Stimulated activated CD8-positive, alpha-beta memory T cell treated with anti-CD3 and anti-CD28 coated beads, Interleukin-12 subunit alpha, Interleukin-12 subunit beta, amount 100 ng/mL, for 4 hours (primary cell): ENCODE data around the gene WDFY3.
"Not testable (repeated sequence)": the region's sequence is repeated elsewhere in the genome, so short reads cannot be mapped to it uniquely, and the experiment has no call there.

Experiments used
- DNase-seq: peaks from one replicate; pipeline ENCODE4 v3.0.0-alpha.2; 2020; ENCODE audit warnings: low read depth

The WDFY3 gene

DNA sequence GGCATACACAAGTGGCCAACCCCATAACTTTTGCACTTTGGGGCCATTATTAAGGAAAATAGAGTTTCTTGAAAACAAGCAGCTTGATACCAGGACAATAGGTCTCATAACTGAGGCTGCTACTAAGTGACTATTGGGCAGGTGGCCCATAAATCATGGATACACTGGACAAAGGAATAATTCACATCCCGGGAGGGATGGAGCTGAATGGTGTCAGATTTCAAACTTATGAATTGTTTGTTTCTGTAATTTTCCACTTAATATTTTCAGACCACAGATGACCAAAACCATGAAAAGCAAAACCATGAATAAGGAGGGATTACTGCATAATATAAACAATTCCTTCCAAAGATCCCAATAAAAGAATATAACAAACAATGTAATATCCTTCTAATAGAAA, 114.4 kb downstream of the WDFY3 start:
- DNase-seq = no peak

DNA sequence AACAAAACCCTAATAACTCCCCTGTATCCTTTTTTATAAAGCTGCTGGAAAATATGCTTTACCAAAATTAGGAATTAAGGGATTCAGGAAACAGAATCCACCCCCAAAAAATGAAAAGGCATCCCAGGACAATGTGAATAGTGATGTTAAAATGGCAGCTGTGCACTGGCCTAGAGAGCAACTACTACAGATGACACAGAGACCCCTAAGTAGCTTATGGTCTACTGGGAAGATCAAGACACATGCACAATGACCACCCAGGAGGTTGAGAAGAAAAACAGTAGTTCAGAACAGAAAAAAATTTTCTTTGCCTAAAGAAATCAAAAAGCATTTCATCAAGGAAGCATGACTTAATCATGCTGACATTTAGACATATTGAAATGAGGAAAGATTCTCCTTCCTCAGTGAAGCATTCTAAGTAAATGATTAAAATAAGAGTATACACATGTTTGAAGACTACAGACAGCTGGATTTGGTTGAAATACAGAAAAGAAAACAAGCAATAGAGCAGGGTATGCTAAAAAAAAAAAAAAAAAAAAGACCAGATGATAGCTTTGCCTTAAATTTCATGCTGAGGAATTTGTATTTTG, 117.3 kb downstream of the WDFY3 start:
- no peak for DNase-seq

DNA sequence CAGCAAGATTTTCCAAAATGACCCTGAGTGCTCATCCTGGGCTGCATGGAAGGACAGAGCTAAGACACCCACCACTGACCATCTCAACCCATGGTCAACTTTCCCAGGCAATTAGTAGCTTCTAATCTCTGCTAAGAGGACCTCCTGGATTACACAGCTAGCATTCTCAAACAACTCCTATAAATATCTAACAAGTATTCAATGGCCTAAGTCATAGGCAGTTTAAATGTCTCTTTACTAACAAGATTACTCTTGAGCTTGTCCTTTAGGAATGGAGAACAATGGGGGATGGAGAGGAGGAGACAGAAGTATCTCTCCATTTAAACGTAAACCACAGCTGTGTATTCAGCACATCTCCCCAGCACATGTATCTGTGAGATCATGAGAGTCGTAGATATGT, 118.1 kb downstream of the WDFY3 start:
- no peak for DNase-seq

DNA sequence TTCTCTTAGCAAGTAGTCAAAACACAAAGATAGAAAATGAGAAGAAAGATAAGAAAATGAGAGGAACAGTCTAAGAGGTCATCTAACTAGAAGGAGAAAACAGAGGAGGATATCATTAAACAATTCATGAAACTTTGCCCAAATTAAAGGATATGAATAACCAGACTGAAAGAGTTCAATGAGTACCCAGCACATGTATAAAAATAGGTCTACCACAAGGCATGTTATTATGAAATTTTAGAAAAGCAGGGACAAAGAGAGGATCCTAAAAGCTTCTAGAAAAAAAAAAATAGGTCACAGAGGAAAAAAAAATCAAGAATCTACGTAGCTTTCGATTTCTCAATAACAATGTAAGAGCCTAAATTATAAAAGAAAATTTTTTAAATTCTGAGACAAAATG, 118.5 kb downstream of the WDFY3 start:
- DNase-seq = no peak

DNA sequence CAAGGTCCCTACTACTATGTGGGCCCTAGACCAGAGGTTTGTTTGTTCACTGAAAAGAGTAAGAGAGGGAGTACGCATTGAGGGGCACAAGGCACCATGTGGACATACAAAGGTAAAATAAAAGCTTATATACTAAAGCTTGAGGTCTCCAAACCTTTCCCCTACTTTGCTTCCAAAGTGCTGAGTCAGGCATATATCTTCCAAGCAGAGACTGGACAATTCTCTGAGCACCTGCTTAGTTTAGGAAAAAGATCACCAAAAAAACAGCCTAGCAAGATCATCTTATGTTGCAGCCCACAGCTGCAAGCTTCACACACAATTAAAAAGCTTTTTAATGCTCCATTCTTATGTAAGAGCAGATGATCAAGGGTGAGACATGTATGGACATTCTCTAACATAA, 119.5 kb downstream of the WDFY3 start:
- no peak for DNase-seq

DNA sequence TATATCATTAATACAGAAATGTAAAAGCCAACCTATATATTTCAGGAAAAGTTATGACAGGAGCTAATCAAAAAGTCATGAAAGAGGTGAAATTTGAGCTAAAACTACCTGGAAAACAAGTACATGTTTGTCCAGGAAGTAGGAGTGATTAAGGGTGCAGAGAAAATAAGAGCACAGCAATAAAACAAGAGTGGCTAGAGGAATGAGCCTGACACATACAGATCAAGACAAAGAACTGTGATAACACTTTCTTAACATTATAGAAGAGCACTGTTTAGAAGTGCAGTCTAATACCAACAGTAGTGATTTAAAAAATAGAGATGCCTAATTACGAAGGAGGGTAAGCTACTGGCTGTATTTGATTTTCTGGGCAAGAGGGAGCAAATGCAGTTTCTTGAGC, 125.1 kb downstream of the WDFY3 start:
- no peak for DNase-seq

DNA sequence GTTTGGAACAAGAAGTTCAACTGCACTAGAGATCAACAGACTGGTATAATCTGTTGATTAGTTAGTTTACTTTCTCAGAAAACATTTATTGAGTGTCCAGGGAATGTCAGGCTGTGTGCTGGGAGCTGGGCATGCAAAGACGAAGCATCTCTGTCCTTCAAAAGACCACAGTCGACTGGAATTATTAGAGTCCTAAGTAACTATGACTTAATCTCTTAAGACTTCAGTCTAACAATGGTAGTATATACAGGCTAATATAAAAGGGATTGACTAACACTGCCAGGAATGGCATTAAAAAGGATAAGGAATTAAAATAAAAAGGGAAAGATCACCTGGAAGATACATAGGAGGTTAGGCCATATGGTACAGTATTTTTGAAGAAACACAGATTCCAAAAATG, 128.7 kb downstream of the WDFY3 start:
- no peak for DNase-seq

DNA sequence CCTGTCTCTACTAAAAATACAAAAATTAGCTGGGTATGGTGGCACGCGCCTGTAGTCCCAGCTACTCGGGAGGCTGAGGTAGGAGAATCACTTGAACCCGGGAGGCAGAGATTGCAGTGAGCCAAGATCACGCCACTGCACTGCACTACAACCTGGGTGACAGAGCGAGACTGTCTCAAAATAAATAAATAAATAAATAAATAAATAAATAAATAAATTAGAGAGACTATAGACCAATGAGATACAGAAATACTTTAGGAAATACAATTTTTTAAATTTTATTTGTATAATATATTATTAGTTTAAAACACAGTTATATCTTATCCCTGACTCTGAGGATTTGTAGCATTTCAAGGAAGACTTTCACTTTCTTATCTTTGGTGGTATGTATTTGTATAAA, 136.9 kb downstream of the WDFY3 start:
- not testable (repeated sequence) for DNase-seq

DNA sequence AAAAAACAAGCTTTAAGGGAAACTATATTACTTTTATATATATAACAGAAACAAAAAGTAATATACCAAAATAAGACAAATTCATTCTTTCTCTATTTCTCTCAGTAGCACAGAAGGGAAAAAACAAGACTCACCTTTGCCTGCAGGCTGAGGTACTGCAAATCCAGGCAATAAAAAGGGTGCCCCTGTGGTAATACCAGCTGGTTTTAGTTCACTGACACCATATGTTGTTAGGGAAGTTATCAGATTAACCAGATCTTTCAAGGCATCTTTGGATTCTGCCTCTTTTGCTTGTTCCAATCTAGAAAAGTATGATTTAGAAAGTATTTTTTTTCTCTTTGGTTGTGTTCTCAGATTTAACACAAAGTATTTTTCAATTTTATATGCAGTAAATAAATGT, 139.8 kb downstream of the WDFY3 start:
- DNase-seq = no peak

DNA sequence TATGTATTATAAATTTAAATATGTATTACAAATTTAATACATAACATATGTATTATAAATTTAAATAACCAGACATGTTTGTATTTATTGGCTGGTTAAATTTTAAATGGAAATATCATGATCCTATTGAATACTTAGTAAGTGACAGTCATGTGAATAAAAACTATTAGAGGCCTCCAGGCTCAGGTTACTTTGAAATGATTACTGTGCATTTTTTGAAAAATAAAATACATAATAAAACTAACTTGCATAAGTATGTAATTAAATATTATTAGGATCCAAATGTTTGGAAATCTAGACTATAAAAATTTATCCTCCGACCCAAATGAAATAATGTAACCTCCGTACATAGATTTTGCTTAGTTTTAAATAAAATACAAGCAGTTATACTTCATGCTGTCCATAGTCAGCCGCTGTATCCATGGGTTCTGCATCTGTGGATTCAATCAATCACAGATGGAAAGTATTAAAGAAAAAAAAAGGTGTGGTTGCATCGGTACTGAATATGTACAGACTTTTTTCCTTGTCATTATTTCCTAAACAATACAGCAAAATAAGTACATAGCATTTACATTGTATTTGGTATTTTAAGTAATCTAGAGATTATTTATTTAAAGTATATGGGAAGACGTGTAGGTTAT, 140.7 kb downstream of the WDFY3 start:
- no peak for DNase-seq

DNA sequence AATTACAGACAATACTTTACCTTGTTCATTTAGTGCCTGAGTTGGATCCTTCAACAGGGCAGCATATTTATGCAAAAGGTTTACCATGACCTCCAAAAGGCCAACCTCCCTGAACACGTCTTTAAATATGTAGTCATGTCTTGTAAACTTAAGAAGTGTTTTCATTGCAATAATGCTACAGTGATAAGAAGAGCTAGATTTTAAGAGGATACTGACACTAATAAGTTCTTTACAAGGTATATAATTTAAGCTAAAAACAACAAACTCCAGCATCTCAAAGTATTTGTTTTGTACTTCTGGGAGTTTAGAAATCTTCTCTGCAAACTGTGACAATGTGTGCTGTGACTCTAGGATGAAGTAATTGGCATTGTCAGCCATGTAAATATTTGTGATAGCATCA, 145.4 kb downstream of the WDFY3 start:
- no peak for DNase-seq

DNA sequence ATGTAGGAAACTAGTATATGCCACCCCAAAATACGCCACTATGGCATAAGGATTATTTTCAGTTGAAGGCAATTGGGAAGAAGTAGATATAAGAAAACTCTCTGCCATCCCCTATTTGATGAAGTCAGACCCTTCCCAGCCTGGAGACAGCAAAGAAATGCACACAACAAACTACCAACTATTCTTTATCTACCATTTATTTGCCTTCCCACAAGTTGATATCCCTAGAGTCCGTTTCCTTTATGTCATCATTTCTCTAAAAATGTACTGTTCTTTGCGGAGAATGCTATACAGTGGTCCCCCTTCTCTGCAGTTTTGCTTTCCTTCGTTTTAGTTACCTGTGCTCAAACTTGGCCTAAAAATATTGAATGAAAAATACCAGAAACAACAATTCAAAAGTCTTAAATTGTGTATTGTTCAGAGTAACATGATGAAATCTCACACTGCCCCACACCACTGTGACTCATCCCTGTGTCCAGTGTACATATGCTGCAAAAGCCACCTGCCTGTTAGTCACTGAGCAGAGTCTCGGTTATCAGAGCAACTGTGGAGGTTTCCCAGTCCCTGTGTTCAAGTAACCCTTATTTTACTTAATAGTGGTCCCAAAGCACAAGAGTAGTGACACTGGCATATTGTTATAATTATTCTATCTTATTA, 152.3 kb downstream of the WDFY3 start:
- DNase-seq = no peak

DNA sequence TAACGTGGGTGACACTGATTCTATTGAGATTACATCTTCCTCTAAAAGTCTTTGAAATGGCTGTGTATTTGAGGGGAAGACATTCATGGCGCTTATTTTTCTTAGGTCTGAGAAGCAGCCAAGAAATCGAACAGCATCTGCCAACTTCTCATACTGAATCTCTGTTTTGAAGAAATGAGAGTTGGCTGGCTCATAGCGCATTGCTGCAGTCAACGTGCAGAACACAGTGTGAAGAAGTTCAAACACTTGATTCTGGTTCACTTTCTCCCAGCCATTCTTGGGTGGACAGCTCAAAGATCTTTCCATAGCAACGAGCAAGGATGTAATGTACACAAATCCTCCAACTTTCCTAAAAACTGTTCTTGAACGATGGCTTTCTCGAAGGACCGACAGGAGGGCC, 156.5 kb downstream of the WDFY3 start:
- DNase-seq = no peak

DNA sequence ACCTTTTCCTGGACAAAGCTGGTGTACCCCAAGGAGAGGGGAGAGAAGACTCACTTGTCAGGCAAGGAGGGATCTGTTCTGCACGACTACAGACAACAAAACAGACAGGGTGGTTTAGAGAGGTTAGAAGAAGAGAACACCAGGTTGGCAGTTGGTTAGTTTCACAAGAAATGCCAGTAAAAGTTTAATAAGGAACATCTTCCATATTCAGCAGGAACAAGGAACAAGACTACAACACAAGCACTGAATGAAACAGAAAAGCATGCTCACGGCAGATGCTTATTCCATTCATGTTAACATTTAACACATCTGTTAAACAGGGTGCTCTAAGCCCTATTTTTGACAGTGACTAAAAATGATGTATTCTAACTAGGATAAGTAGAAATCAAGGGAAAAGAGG, 158.2 kb downstream of the WDFY3 start:
- no peak for DNase-seq

DNA sequence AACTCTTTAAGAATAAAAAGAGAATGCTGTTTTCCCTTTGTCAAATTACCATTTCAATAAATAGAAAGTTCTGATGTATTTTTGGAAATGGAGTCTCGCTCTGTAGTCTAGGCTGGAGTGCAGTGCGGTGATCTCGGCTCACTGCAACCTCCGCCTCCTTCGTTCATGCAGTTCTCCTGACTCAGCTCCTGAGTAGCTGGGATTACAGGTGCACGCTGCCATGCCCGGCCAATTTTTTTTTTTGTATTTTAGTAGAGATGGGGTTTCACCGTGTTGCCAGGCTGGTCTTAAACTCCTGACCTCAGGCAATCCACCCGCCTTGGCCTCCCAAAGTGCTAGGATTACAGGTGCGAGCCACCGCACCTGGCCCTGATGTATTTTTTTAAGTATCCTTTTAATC, 159.9 kb downstream of the WDFY3 start:
- not testable (repeated sequence) for DNase-seq

DNA sequence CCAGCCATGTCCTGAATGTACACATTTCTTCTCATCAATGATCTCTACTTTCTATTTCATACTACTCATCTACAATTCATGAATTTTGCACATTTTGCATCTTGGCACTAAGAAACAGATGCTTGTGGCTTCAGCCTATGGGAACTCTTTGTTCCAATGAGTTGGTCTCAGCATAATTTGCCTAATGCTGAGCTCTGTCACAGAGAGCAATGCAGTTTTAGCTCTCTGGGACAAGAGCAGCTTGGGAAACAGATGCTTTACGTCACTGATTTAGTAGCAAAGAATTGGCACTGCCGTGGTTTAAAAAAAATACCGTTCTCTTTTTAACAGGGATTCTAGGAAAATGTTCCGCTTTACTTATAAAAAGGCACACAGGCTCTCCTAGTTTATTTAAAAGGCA, 162.4 kb downstream of the WDFY3 start:
- DNase-seq = no peak

DNA sequence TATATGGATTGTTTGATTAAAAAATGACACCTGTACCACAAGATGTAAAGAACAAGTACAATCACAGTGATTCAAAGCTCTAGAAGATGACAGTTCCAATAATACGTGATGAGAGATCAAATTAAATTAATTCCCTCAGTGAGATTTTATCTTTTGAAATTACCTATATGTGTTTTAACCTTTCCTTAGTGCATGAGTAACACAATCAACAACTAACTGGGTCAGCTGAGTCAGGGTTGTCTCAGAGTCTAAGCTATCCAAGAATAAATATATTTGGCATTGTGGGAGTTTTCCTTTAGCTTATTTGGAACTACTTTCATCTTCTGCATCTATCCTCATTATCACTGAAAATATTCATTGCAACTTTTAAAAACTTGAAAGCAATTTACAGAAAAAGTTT, 162.8 kb downstream of the WDFY3 start:
- DNase-seq = no peak

DNA sequence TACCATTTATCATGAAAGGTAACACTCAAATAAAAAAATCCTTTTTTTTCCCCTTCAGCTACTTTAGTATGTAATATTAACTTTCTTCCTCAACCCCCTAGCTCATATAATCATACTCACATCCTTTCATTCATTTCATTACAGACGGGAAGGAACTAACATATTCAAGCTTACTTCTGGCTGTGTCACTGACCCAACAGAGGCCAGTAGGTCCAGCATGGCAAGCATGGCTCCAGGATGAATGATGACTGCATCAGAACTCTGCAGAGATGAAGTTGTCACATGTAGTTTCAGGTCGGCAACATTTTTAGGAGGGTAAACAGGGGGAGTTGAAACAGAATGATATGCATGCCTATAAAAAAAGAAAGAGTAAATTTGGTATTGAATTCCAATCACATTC, 163.4 kb downstream of the WDFY3 start:
- no peak for DNase-seq

DNA sequence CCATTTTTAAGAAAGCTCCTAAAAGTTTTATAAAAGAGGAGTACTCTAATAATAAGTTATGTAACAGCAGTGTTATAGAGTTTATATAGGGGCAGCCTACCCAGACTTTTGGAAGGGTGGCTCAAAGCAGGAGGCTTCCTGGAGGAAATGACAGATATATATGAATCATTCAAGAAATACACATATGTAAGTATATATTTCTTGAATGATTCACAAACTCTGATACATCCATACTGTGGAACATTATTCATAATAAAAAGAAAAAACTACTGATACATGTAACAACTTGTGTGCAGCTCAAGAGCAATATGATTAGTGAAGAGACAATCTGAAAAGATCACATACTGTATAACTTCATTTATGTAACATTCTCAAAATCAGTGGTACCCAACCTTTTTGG, 166.2 kb downstream of the WDFY3 start:
- DNase-seq = no peak

DNA sequence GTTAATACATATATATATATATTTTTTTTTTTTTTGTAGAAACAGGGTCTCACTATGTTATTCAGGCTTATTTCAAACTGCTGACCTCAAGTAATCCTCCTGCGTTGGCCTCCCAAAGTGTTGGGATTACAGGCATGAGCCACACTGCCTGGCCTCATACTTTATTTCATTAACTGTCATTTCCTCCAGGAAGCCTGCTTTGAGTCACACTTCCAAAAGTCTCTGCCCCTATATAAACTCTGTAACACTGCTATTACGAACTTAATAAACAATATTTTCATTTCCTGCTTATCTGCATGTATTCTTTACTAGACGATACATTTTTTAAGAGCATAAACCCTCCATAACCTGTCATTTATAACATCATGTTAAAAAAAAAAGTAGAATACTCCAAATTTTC, 167.2 kb downstream of the WDFY3 start:
- DNase-seq = no peak

DNA sequence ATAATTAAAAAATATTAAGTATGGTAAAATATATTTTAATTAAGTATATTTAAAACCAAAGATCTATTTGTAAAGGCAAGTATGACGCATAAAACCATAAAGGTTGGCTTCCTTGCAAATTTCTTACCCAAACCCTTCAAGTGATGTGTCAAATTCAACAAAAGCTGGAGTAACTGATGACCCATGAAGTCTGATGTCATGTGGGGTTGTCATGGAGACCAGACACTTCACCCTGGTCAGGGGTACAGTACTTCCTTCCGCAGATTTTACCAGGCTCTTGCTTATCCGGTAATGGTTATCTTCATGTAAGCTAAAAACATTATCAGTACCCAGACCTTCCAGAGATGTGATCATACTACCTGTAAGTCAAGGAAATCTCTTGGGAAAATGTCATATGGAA, 170.1 kb downstream of the WDFY3 start:
- DNase-seq = no peak

DNA sequence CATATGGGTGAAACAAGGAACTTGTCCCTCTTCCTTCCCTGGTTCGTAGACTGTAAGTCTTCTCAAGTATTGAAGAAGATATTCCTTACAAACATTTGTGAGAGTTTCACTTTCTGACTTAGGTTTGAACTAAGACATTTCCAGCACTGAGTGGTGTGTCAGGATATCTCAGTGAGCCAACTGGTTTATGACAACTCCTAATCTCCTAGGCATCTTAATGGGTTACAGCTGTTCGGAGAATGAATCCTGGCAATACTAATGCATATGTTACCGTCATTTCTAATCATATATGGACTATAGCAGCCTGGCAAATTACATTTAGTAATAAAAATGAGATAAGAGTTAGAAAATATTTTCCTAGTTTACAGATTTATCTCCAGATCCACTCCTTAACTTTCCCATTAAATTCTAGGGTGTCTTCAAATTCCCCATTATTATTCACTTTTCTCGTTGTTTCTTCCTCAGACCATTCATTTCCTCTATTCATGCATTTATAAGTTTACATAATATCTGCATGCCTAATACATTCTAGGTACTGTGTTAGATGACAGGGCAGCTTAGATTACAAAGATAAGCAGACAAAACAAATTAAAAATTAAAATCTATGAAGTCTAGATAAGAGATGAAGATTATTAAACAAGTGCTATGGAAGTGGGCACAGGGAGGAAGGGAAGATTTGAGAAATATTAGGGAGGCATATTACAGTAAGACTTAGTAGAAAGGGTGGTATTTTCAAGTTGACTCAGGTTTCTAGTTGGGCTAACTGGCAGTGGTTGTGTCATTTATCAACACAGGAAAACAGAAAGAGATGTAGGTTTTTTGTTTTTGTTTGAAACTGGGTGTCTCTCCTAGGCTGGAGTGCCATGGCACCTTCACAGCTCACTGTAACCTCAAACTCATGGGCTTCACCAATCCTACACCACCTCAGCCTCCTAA, 173.9 kb downstream of the WDFY3 start:
- DNase-seq = no peak
